Measurements from ENCODE around the gene DENND4C.
"Not testable (repeated sequence)": the region's sequence is repeated elsewhere in the genome, so short reads cannot be mapped to it uniquely, and the experiment has no call there.

DENND4C gene

GRCh38 chr9:19266778-19267384 lies 36.4 kb downstream of the DENND4C start:
- not testable (repeated sequence) for DNase-seq (ENCODE audit: low read depth in 2 of 2)

GRCh38 chr9:19269582-19269981 lies 39.1 kb downstream of the DENND4C start:
- DNase-seq (ENCODE audit: low read depth in 2 of 2), result no peak

GRCh38 chr9:19270421-19270949 lies 40.0 kb downstream of the DENND4C start:
- DNase-seq (ENCODE audit: low read depth in 2 of 2), result no peak

- no peak for DNase-seq (ENCODE audit: low read depth in 2 of 2)
These were observed 40.6 kb downstream of the DENND4C start for GRCh38 chr9:19271081-19271480.

- no peak for DNase-seq (ENCODE audit: low read depth in 2 of 2)
These were observed 51.3 kb downstream of the DENND4C start for GRCh38 chr9:19281801-19282200.

GRCh38 chr9:19283072-19283710 lies 52.7 kb downstream of the DENND4C start:
- DNase-seq (ENCODE audit: low read depth in 2 of 2), result no peak

- DNase-seq (ENCODE audit: low read depth in 2 of 2), result no peak
These were observed 54.2 kb downstream of the DENND4C start for GRCh38 chr9:19284729-19285128.

- no peak for DNase-seq (ENCODE audit: low read depth in 2 of 2)
These were observed 56.2 kb downstream of the DENND4C start for GRCh38 chr9:19286634-19287188.

GRCh38 chr9:19288081-19288480 lies 57.6 kb downstream of the DENND4C start:
- no peak for DNase-seq (ENCODE audit: low read depth in 2 of 2)

GRCh38 chr9:19290103-19290502 lies 59.6 kb downstream of the DENND4C start:
- DNase-seq (ENCODE audit: low read depth in 2 of 2), result no peak

- DNase-seq (ENCODE audit: low read depth in 2 of 2), result no peak
These were observed 63.7 kb downstream of the DENND4C start for GRCh38 chr9:19294219-19294618.

GRCh38 chr9:19298436-19299000 lies 68.0 kb downstream of the DENND4C start:
- no peak for DNase-seq (ENCODE audit: low read depth in 2 of 2)

GRCh38 chr9:19303216-19303615 lies 72.7 kb downstream of the DENND4C start:
- DNase-seq (ENCODE audit: low read depth in 2 of 2), result no peak

GRCh38 chr9:19306568-19306967 lies 76.1 kb downstream of the DENND4C start:
- no peak for DNase-seq (ENCODE audit: low read depth in 2 of 2)

- no peak for DNase-seq (ENCODE audit: low read depth in 2 of 2)
These were observed 79.8 kb downstream of the DENND4C start for GRCh38 chr9:19310246-19310645.

- no peak for DNase-seq (ENCODE audit: low read depth in 2 of 2)
These were observed 83.1 kb downstream of the DENND4C start for GRCh38 chr9:19313573-19313972.

GRCh38 chr9:19320495-19320894 lies 90.0 kb downstream of the DENND4C start:
- DNase-seq (ENCODE audit: low read depth in 2 of 2), result no peak

- no peak for DNase-seq (ENCODE audit: low read depth in 2 of 2)
These were observed 101.4 kb downstream of the DENND4C start for GRCh38 chr9:19331877-19332276.

- no peak for DNase-seq (ENCODE audit: low read depth in 2 of 2)
These were observed 105.7 kb downstream of the DENND4C start for GRCh38 chr9:19336166-19336565.

- DNase-seq (ENCODE audit: low read depth in 2 of 2), result no peak
These were observed 112.5 kb downstream of the DENND4C start for GRCh38 chr9:19342947-19343346.

GRCh38 chr9:19358701-19359100 lies 128.2 kb downstream of the DENND4C start:
- DNase-seq (ENCODE audit: low read depth in 2 of 2), result no peak

- DNase-seq (ENCODE audit: low read depth in 2 of 2), result no peak
These were observed 138.6 kb downstream of the DENND4C start for GRCh38 chr9:19369107-19369506.

- no peak for DNase-seq (ENCODE audit: low read depth in 2 of 2)
These were observed 141.4 kb downstream of the DENND4C start for GRCh38 chr9:19371942-19372341.
